HCT116 (cell line): ENCODE measurements around the gene MRPL58.

ENCODE experiments used
- CEBPB ChIP-seq: IDR thresholded peaks from 2 replicates; pipeline ENCODE4 v1.6.1; 2012; ENCODE audit warnings: low read depth
- ELF1 ChIP-seq: IDR thresholded peaks from 2 replicates; pipeline ENCODE4 v1.6.1; 2012; ENCODE audit warnings: low read depth, borderline replicate concordance
- EZH2phosphoT487 ChIP-seq: fragments of 200-600 bp; IDR thresholded peaks from 2 replicates; pipeline ENCODE4 v1.6.1; 2018; ENCODE audit warnings: antibody characterized with exemption, borderline replicate concordance
- JUND ChIP-seq: IDR thresholded peaks from 2 replicates; pipeline ENCODE4 v1.6.1; 2012
- POLR2A ChIP-seq: IDR thresholded peaks from 2 replicates; pipeline ENCODE4 v1.7.0; 2011; ENCODE audit warnings: borderline replicate concordance; ENCODE audit not compliant: insufficient read depth, insufficient read length; ENCODE audit errors: extremely low read depth
- POLR2AphosphoS5 ChIP-seq: IDR thresholded peaks from 2 replicates; pipeline ENCODE4 v1.6.1; 2011; ENCODE audit warnings: mild to moderate bottlenecking, low read depth, low read length, moderate library complexity
- RAD21 ChIP-seq: IDR thresholded peaks from 2 replicates; pipeline ENCODE4 v1.6.1; 2012; ENCODE audit warnings: low read depth, mild to moderate bottlenecking
- SP1 ChIP-seq: IDR thresholded peaks from 2 replicates; pipeline ENCODE4 v1.6.1; 2012; ENCODE audit warnings: low read depth
- ZNF274 ChIP-seq: fragments of 200-500 bp; sonication (Bioruptor generic); IDR thresholded peaks from 2 replicates; pipeline ENCODE4 v1.6.1; 2014; ENCODE audit warnings: mild to moderate bottlenecking, low read depth, low read length, inconsistent platforms
- TF ChIP-seq, protein P1 (sequence below), 3 experiments: fragments of 200-600 bp in 1 of 3; sonication (generic) in 1 of 3; IDR thresholded peaks in 2 of 3; conservative IDR thresholded peaks in 1 of 3; 2 replicates each; pipeline ENCODE4 v1.5.1; 2012 to 2017; ENCODE audit warnings: low read depth in 2 of 3, low read length in 2 of 3, antibody characterized with exemption in 1 of 3, borderline replicate concordance in 1 of 3, control low read depth in 1 of 3, mild to moderate bottlenecking in 1 of 3, mixed read lengths in 1 of 3, mixed run types in 1 of 3, moderate library complexity in 1 of 3; ENCODE audit not compliant: insufficient read depth in 1 of 3

DNA sequence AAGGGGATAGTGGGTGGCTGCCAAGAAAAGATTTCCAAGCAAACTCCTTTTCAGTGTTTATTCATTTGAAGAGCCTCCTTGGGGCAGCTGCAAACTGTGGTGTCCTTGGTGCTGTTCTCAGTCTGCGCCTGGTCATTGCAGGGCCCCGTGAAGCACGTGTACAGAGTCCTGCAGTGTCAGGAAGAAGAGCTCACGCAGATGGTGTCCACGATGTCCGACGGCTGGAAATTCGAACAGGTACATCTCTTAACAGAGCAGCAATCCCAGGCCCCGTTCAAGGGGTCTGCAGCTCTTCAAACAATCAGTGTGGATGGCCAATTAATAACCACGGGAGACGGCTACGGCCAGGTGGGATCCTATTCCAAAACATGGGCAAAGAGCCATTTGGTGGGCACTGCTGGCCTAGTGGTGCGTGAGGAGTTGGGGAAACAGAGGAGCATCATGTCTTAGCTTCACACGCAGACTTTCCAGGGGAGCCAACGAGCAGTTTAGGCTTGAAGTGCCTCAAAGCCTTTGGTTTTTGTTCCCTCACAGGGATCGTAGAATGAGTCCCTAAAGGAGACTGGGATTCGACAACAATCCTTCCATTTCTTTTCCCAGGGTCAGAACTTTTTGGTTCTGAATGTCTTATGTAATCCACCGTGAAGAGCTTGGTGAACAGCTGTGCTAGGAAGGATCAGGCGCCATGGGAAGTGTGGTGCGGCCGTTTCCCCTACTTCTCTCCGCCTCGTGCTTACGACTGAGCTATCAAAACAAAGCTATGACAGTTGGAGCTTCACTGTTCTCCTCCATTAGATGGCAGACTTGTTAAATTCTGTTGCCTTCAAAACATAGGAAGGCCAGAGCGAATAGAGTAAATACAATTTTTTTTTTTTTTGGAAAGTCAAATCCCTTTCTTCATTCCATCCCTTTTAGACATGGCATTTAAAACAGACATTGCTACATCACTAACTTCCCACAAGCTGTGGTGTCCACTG is 47.2 kb downstream of the MRPL58 start:
- TF ChIP-seq, protein P1, sequence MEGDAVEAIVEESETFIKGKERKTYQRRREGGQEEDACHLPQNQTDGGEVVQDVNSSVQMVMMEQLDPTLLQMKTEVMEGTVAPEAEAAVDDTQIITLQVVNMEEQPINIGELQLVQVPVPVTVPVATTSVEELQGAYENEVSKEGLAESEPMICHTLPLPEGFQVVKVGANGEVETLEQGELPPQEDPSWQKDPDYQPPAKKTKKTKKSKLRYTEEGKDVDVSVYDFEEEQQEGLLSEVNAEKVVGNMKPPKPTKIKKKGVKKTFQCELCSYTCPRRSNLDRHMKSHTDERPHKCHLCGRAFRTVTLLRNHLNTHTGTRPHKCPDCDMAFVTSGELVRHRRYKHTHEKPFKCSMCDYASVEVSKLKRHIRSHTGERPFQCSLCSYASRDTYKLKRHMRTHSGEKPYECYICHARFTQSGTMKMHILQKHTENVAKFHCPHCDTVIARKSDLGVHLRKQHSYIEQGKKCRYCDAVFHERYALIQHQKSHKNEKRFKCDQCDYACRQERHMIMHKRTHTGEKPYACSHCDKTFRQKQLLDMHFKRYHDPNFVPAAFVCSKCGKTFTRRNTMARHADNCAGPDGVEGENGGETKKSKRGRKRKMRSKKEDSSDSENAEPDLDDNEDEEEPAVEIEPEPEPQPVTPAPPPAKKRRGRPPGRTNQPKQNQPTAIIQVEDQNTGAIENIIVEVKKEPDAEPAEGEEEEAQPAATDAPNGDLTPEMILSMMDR (IDR thresholded peaks at IDR 0.05 in 2 of 3, conservative IDR thresholded peaks at IDR 0.05 in 1 of 3; ENCODE audit: borderline replicate concordance in 1 of 3, insufficient read depth in 1 of 3, low read depth in 2 of 3, low read length in 2 of 3): peak; percentile 39 to 54 (median 41); a peak in 5 of 6 replicates
- TF ChIP-seq RAD21 (peak; percentile 69), EZH2phosphoT487 (no peak), POLR2A (no peak), ELF1 (no peak), SP1 (no peak), ZNF274 (no peak), CEBPB (no peak), POLR2AphosphoS5 (no peak), JUND (no peak)
